HL-60/S4 treated with retinoic acid at 250 ng/mL for 4 days and 3 days (cell line): ENCODE measurements around the gene ZFP14.

Experiments
- in situ Hi-C: fragments of 300-500 bp; cut with MboI; formaldehyde crosslinking; loops from 2 replicates; pipeline ENCODE4 v1.7.0; 2022; ENCODE audit warnings: low sequenced_read_pairs

The ZFP14 gene

DNA sequence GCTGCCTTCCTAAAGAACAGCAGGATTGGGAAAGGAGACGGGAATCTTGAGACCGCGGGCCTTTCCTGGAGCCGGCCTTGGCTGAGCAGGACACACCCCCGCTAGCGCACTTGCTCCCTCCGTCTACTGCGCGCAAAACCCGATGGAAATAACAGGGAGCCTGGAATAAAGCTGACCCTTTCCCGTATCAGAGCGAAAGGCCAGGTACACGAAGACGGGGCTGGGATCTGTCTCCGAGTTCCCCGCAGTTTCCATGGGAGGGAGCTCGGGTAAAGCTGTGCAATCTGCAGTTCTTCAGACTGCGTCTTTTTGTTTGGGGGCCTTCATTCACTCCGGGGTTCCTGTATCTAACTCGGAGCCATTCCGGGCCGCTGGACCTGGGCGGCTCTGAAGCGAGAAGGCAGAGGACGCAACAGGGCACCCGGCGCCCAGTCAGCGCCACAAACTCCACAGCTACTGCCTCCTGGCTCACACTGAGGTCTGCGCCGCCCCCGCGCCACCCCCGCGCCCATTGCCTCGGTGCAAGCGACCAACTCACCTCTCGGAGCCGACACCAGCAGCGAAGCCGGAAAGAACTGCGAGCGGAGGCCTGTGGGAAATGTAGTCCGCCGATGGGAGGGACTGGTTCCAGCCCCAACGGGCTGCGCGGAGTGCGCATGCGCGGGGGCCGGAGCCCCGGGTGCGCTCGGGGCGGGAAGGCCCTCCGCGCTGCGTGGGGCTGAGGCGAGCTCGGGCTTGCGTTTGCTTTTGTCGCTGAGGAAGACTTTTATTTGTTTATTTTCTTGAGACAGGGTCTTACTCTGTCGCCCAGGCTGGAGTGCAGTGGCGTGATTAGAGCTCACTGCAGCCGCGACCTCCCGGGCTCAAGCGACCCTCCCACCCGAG is at the start of gene ZFP14:
Gene ZFP14, minus strand, starts transcription at position 577 of the 885 bp plus-strand sequence. CDS start 11,309 bp downstream, outside the sequence.
- in situ Hi-C loops = no loop called here

DNA sequence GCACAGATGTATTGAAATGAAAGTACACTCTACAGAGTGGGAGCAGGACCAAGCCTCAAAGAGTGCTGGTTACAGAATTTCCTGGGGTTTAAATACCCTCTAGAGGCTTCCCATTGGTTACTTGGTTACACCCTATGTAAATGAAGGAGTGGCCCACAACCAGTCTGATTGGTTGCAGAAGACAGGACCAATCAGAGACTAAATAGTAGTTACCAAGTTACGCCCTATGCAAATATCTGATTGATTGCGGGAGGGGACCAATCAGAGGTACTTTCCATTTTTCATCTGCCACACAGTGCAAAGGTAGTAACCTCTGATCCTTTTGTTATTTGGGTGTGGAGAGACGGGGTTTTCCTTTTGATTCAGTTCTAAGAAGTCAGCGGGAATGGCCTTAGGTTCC is 44.9 kb upstream of the ZFP14 start:
- in situ Hi-C loops = no loop called here

DNA sequence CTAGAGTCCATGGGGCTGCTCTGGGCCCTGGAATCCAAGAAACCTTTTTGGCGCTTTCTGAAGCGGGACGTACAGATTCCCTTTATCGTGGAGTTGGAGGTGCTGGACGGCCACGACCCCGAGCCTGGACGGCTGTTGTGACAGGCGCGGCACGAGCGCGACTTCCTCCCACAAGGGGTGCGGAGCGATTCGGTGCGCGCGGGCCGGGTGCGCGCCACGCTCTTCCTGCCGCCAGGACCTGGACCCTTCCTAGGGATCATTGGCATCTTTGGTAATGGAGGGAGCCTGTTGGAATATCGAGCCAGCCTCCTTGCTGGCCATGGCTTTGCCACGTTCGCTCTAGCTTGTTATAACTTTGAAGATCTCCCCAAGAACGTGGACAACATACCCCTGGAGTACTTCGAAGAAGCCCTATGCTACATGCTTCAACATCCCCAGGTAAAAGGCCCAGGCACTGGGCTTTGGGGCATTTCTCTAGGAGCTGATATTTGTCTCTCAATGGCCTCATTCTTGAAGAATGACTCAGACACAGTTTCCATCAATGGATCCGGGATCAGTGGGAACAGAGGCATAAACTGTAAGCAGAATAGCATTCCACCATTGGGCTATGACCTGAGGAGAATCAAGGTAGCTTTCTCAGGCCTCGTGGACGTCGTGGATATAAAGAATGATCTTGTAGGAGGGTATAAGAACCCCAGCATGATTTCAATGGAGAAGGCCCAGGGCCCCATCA is 42.9 kb upstream of the ZFP14 start:
- in situ Hi-C loops = no loop called here

- in situ Hi-C loops = no loop called here
Measured at GRCh38 chr19:36420961-36421748, 42.2 kb upstream of the ZFP14 start.

DNA sequence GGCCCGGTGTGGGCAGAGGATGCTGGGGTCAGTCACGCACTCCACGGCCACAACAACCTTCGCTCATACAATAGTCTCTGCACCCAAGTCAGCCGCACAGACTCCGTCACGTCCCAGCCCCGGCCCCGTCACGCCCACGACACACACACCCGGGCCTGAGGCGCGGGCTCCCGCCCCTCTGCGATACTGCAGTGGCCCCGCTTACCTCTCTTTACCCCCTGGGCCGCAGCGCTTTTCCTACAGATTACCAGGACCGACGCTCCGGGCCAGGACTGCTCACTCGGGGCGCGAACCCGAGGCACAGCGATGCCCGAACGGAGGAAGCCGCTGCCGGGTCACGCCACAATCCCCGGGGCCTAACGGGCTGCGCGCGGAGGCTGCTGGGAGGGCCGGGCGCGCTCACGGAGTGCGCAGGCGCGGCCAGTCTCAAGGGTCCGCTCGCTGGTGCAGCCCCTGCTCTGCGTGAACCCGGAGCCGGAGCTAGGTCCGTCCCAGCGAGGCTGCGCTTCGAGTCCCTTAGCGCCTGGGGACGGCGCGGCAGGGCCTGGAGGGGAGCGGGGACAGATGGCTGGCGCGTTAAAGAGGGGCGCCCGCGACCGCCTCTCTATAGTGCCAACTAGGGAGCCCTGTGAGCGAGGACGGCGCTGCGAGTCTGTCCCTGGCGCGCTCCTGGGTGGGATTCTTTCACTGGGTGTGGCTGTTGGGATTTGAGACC is 39.4 kb upstream of the ZFP14 start, which contains the start of gene ZFP82:
Gene ZFP82, minus strand, starts transcription at position 358 of the 715 bp plus-strand sequence. CDS start 8,855 bp downstream, outside the sequence.
- in situ Hi-C loops = no loop called here

- in situ Hi-C loops = no loop called here
Measured at GRCh38 chr19:36417752-36418286, 38.8 kb upstream of the ZFP14 start.

DNA sequence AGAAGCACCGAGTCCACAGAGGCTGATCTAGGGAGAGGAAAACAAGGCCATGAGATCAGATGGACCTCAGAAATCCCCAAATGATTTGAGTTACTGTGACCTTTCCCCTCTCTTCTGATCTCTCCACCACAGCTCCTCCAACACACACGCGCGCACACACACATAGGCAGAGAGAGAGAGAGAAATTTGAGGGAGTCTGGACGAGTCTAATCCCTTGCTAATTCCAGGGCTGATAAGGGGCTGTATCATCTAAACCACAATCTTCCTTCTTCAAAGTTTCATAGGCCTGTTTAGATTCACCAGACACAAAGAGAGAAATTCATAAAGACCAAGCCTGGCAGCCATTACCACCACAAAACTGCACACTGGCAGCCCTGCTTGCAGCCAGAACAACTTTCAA is 30.8 kb upstream of the ZFP14 start:
- in situ Hi-C loops = no loop called here

- in situ Hi-C loops = no loop called here
Measured at GRCh38 chr19:36408101-36408500, 29.1 kb upstream of the ZFP14 start.

GRCh38 chr19:36404498-36404897 is 25.5 kb upstream of the ZFP14 start:
- in situ Hi-C loops = no loop called here

- in situ Hi-C loops = no loop called here
Measured at GRCh38 chr19:36401475-36401874, 22.5 kb upstream of the ZFP14 start.

DNA sequence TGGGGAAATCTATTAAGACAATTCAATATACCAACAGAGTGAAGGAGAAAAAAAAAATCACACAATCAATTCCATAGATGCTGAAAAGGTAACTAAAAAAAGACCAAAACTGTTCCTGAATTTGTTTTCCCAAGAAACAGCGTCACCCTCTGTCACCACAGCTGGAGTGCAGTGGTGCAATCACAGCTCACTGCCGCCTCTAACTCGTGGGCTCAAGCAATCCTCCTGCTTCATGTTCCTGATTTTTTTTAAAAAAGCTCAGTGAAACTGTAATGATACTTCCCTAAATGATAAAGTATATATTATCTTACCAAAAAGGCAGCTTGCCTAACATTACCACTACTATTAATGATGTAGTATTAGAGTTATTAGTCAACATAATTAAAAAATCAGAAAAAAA is 19.6 kb upstream of the ZFP14 start:
- in situ Hi-C loops = no loop called here

- in situ Hi-C loops = no loop called here
Measured at GRCh38 chr19:36392916-36393673, 14.1 kb upstream of the ZFP14 start.

GRCh38 chr19:36379510-36379819 is 464 bp upstream of the ZFP14 start:
- in situ Hi-C loops = no loop called here

DNA sequence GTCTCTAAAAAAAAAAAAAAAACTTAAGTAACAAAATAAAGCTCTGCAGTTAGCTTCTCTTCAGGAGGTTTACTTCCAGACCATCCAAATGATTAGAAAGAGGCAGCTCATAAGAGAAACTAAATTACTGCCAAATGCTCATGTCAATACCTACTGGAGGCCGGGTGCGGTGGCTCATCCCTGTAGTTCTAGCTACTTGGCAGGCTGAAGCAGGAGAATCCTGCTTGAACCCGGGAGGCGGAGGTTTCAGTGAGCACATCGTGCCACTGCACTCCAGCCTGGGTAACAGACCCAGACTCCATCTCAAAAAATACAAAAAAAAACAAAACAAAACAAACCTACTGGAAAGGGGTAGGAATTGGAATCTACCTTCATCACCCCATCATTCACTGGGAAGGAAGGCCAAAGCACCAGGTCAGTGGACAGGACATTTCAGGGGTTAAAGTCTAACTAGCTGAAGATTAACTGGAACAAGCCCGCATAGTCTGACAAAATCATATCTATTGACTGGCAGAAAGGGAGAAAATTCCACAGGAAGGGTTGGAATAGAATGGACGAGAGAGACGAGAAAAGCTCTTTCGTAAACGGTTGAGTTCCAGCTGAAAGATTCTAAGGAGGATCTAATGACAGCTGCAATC is 1.3 kb downstream of the ZFP14 start:
- in situ Hi-C loops = no loop called here

GRCh38 chr19:36373638-36374156 is 5.3 kb downstream of the ZFP14 start:
- in situ Hi-C loops = no loop called here

- in situ Hi-C loops = no loop called here
Measured at GRCh38 chr19:36371886-36372285, 7.1 kb downstream of the ZFP14 start.

GRCh38 chr19:36363845-36364244 is 15.2 kb downstream of the ZFP14 start:
- in situ Hi-C loops = no loop called here

- in situ Hi-C loops = no loop called here
Measured at GRCh38 chr19:36340786-36341372, 38.1 kb downstream of the ZFP14 start.
